Testis (tissue), 2 donors: ENCODE results near the gene MCTP1.

Source experiments
- POLR2A ChIP-seq: fragments of 450-650 bp; IDR thresholded peaks from one replicate; pipeline ENCODE4 v1.6.1; 2017; ENCODE audit warnings: antibody characterized with exemption, mild to moderate bottlenecking, moderate library complexity
- TF ChIP-seq, protein P1 (sequence below), 3 experiments: fragments of 450-650 bp in 2 of 3; fragments of 200-600 bp in 1 of 3; sonication (generic) in 1 of 3; IDR thresholded peaks; one replicate each; pipeline ENCODE4 v1.5.1; 2016 to 2019; ENCODE audit warnings: antibody characterized with exemption in 3 of 3, mild to moderate bottlenecking in 2 of 3, moderate library complexity in 1 of 3

DNA sequence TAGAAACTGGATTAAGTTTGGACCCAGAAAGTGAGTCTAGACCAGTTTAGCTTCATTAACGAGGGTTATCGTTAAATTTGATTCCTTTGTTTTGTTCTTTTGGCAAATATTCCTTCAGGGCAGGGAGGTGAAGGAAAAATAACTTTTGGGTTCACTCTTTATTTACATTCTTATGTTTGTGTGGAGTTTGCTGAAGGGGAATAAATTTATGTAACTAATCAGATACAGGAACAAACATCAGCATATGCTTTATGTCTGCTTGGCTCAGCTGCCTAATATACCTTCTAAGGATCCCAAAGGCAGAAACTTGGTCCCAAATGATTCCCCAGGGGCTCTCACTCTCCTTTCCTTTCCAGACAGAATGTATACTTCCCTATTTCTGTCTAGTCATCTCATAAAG, 132.4 kb downstream of the MCTP1 start:
- TF ChIP-seq, protein P1, sequence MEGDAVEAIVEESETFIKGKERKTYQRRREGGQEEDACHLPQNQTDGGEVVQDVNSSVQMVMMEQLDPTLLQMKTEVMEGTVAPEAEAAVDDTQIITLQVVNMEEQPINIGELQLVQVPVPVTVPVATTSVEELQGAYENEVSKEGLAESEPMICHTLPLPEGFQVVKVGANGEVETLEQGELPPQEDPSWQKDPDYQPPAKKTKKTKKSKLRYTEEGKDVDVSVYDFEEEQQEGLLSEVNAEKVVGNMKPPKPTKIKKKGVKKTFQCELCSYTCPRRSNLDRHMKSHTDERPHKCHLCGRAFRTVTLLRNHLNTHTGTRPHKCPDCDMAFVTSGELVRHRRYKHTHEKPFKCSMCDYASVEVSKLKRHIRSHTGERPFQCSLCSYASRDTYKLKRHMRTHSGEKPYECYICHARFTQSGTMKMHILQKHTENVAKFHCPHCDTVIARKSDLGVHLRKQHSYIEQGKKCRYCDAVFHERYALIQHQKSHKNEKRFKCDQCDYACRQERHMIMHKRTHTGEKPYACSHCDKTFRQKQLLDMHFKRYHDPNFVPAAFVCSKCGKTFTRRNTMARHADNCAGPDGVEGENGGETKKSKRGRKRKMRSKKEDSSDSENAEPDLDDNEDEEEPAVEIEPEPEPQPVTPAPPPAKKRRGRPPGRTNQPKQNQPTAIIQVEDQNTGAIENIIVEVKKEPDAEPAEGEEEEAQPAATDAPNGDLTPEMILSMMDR (IDR thresholded peaks at IDR 0.05), result no peak
- no peak for TF ChIP-seq POLR2A
